ENCODE results near the gene PPM1K.

The PPM1K gene

GRCh38 chr4:88295656-88296055 is 11.3 kb upstream of the PPM1K start:
- no peak overlapping the region for H3K27ac ChIP-seq
- CTCF ChIA-PET = interaction anchor here (1.0 kb wide), 1 partner anchor 201 kb away, joined by 3 read pairs; no protein-coding TSS in a partner anchor
- POLR2A ChIA-PET (ENCODE audit: low non-redundant PET) = no interaction called here
- no peak for TF ChIP-seq CTCF (conservative IDR thresholded peaks at IDR 0.05; ENCODE audit: low read depth)
- DNase-seq (ENCODE audit: low spot score) = no peak

- no peak for TF ChIP-seq CTCF (conservative IDR thresholded peaks at IDR 0.05; ENCODE audit: low read depth)
- DNase-seq (ENCODE audit: low spot score) = peak; percentile 57
- H3K27ac ChIP-seq = no peak overlapping the region
- CTCF ChIA-PET = no interaction called here
- POLR2A ChIA-PET (ENCODE audit: low non-redundant PET) = interaction anchor here (0.6 kb wide), 1 partner anchor 1235 kb away, joined by 3 read pairs; no protein-coding TSS in a partner anchor
These were observed 6.6 kb upstream of the PPM1K start for GRCh38 chr4:88291003-88291402.

GRCh38 chr4:88286897-88287296 is 2.5 kb upstream of the PPM1K start:
- no peak for DNase-seq (ENCODE audit: low spot score)
- CTCF ChIA-PET = no interaction called here
- TF ChIP-seq CTCF (conservative IDR thresholded peaks at IDR 0.05; ENCODE audit: low read depth) = no peak
- H3K27ac ChIP-seq = no peak overlapping the region
- POLR2A ChIA-PET (ENCODE audit: low non-redundant PET) = no interaction called here

- peak; percentile 5 for DNase-seq (ENCODE audit: low spot score)
- POLR2A ChIA-PET (ENCODE audit: low non-redundant PET) = no interaction called here
- TF ChIP-seq CTCF (conservative IDR thresholded peaks at IDR 0.05; ENCODE audit: low read depth) = no peak
- H3K27ac ChIP-seq = no peak overlapping the region
- CTCF ChIA-PET = interaction anchor here (1.0 kb wide), 1 partner anchor 67 kb away, joined by 3 read pairs; no protein-coding TSS in a partner anchor
These were observed 883 bp upstream of the PPM1K start for GRCh38 chr4:88285235-88285653.

- DNase-seq (ENCODE audit: low spot score) = peak; percentile 43
- TF ChIP-seq CTCF (conservative IDR thresholded peaks at IDR 0.05; ENCODE audit: low read depth) = no peak
- ChIA-PET CTCF (interaction anchor here (0.7 to 1.0 kb wide), 4 partner anchors 65 to 173 kb away, joined by 3 to 4 read pairs (median 4); no protein-coding TSS in a partner anchor), POLR2A (ENCODE audit: low non-redundant PET) (interaction anchor here (1.2 kb wide), 1 partner anchor 240 kb away, joined by 3 read pairs; the partner anchor contains the start of gene PYURF)
- peak overlapping the region; percentile 99 for H3K27ac ChIP-seq
These were observed 511 bp downstream of the PPM1K start for GRCh38 chr4:88283661-88284438.

GRCh38 chr4:88280228-88280795 is 4.0 kb downstream of the PPM1K start:
- CTCF ChIA-PET = no interaction called here
- no peak for DNase-seq (ENCODE audit: low spot score)
- no peak overlapping the region for H3K27ac ChIP-seq
- POLR2A ChIA-PET (ENCODE audit: low non-redundant PET) = no interaction called here
- TF ChIP-seq CTCF (conservative IDR thresholded peaks at IDR 0.05; ENCODE audit: low read depth) = no peak
